NCI-H2227 (cell line): ENCODE data around the gene LSM12.

Experiments
- DNase-seq: peaks from one replicate; lab custom pipeline; 2025; ENCODE audit not compliant: unreplicated experiment; lab: John Stamatoyannopoulos, UW

Gene LSM12

GRCh38 chr17:43988301-43988700 is 78.2 kb downstream of the LSM12 start:
- DNase-seq: no peak

- DNase-seq: no peak
Measured at GRCh38 chr17:43987131-43988021, 79.1 kb downstream of the LSM12 start.

- DNase-seq: no peak
Measured at GRCh38 chr17:43986225-43986981, 80.1 kb downstream of the LSM12 start.

- peak; percentile 24 for DNase-seq
Measured at GRCh38 chr17:43984521-43984920, 82.0 kb downstream of the LSM12 start.
